Stimulated activated naive CD8-positive, alpha-beta T cell treated with anti-CD3 and anti-CD28 coated beads, Interleukin-15, Interleukin-2, amounts not matched to agents 100 ng/mL and 50 ng/mL, for 24 hours (primary cell): Measurements from ENCODE around the gene WDR77.

Experiments used
- H3K27ac Mint-ChIP-seq: one replicate; pipeline ENCODE4 v1.8.0; 2021; ENCODE audit warnings: mild to moderate bottlenecking, mixed read lengths
- H3K27me3 Mint-ChIP-seq: one replicate; pipeline ENCODE4 v1.8.0; 2021; ENCODE audit warnings: mixed read lengths
- H3K36me3 Mint-ChIP-seq: one replicate; pipeline ENCODE4 v1.8.0; 2021; ENCODE audit warnings: low read depth, mixed read lengths
- H3K4me1 Mint-ChIP-seq: one replicate; pipeline ENCODE4 v1.8.0; 2021; ENCODE audit warnings: low read depth, mixed read lengths
- H3K4me3 Mint-ChIP-seq: one replicate; pipeline ENCODE4 v1.8.0; 2021; ENCODE audit warnings: mild to moderate bottlenecking, mixed read lengths
- H3K9me3 Mint-ChIP-seq: one replicate; pipeline ENCODE4 v1.8.0; 2021; ENCODE audit warnings: mixed read lengths

WDR77 gene

DNA sequence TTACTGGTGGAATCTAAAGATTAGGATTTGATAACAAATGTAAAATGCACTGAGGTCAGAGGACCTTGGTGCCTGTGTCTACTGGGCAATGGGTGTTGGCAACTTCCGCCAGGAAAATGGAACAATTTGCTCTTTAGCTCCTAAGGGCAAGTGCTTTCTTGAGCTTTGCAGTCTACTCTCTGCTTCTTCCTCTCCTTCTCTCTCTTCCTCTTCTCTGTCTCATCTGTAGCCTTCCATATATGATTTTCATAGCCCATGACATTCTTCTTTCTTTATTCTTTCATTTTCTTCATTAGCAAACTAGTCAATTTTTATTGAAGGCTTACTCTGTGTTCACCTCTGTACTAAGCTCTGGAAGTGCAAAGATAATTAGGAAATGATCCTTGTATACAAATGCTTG, 57.0 kb downstream of the WDR77 start:
- Mint-ChIP-seq H3K27me3 (no peaks in the 10 kb centered on the region), H3K9me3 (no peaks in the 10 kb centered on the region), H3K27ac (no peak overlapping the region), H3K36me3 (no peaks in the 10 kb centered on the region), H3K4me1 (no peaks in the 10 kb centered on the region), H3K4me3 (no peak overlapping the region)
